ENCODE results near the gene DNAJC7.

Gene DNAJC7

DNA sequence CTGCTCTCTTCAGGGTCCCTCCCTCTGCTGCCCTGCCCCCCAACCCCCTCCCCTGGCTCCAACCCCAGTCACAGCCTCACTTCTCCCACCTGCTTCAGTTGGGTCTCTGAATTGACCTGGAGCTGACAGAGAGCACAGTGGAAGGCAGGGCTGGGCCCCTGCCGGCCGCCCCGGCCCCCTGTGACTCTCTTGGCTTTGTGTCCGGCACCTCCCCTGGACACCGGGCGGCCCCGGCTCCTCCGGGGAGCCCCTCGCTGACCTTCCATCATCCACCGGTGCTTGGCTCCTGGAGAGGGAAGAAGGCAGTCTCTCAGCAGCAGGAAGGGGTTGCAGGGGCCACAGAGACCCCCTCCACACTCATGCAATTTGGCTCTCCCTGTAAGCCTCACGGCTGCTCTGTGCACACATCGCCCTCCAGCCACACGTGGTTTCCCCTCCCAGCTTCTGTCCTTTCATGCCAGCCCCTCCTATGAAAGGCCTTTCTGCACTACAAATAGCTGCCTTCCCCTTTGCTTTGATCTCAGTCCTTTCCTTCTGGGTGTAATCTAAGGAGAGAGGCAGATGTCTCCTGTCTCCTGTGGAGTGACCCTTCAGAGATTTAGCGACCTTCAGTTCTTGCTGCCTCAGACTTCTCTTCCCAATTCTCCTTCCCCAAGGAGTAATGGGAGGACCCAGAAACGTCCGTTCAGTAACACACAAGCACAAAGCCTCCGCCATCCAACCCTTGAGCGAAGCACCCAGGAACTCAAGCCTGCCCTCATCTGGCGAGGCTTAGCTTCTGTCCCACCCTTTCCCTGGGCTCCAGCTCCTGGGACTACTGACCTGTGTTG, 10.9 kb upstream of the DNAJC7 start:
- TF ChIP-seq, protein P1, sequence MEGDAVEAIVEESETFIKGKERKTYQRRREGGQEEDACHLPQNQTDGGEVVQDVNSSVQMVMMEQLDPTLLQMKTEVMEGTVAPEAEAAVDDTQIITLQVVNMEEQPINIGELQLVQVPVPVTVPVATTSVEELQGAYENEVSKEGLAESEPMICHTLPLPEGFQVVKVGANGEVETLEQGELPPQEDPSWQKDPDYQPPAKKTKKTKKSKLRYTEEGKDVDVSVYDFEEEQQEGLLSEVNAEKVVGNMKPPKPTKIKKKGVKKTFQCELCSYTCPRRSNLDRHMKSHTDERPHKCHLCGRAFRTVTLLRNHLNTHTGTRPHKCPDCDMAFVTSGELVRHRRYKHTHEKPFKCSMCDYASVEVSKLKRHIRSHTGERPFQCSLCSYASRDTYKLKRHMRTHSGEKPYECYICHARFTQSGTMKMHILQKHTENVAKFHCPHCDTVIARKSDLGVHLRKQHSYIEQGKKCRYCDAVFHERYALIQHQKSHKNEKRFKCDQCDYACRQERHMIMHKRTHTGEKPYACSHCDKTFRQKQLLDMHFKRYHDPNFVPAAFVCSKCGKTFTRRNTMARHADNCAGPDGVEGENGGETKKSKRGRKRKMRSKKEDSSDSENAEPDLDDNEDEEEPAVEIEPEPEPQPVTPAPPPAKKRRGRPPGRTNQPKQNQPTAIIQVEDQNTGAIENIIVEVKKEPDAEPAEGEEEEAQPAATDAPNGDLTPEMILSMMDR (IDR thresholded peaks at IDR 0.05; ENCODE audit: low read depth, low read length), result no peak
- no peak overlapping the region for H3K4me3 ChIP-seq (ENCODE audit: low read depth, low read length)

- TF ChIP-seq, protein P1 (IDR thresholded peaks at IDR 0.05; ENCODE audit: low read depth, low read length), result no peak
- no peak overlapping the region for H3K4me3 ChIP-seq (ENCODE audit: low read depth, low read length)
Measured at GRCh38 chr17:42027590-42027889, 10.3 kb upstream of the DNAJC7 start.

GRCh38 chr17:42026857-42027589, 9.8 kb upstream of the DNAJC7 start:
- no peak overlapping the region for H3K4me3 ChIP-seq (ENCODE audit: low read depth, low read length)
- TF ChIP-seq, protein P1 (IDR thresholded peaks at IDR 0.05; ENCODE audit: low read depth, low read length), result no peak

- no peak overlapping the region for H3K4me3 ChIP-seq (ENCODE audit: low read depth, low read length)
- TF ChIP-seq, protein P1 (IDR thresholded peaks at IDR 0.05; ENCODE audit: low read depth, low read length), result no peak
Measured at GRCh38 chr17:42025936-42026335, 8.7 kb upstream of the DNAJC7 start.

DNA sequence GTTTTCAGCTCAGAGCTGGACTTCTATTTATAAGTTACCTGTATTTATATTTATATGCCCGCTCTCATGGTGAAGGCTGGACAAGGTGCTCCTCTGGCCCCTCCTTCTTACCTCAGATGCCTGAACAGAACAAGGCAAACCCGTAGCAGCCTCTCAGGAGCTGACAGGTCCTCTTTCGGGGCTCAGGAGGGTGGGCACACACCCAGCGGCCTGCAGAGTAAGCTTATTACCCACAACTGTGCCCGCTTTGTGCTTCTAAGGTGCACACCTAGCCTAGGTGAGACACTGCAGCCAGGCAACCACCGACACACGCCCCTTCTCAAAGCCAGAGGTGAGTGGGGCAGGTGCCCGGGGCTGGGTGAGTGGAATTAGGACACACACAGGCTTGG, 7.9 kb upstream of the DNAJC7 start:
- TF ChIP-seq, protein P1 (IDR thresholded peaks at IDR 0.05; ENCODE audit: low read depth, low read length), result no peak
- H3K4me3 ChIP-seq (ENCODE audit: low read depth, low read length), result no peak overlapping the region

- TF ChIP-seq, protein P1 (IDR thresholded peaks at IDR 0.05; ENCODE audit: low read depth, low read length), result no peak
- H3K4me3 ChIP-seq (ENCODE audit: low read depth, low read length), result no peak overlapping the region
Measured at GRCh38 chr17:42023524-42024349, 6.5 kb upstream of the DNAJC7 start.

DNA sequence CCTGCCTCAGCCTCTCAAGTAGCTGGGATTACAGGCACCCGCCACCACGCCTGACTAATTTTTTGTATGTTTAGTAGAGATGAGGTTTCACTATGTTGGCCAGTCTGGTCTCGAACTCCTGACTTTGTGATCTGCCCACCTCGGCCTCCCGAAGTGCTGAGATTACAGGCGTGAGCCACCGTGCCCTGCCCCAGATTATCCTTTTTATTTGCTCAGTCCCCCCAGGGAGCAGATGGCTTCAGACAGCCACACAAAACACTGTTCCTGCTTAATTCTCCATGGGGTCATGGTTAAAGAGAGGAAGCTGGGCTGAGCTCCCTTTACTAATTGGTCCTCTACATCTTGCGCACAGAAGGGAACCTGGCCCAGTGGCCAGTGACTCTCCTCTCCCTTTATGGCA, 3.6 kb upstream of the DNAJC7 start:
- H3K4me3 ChIP-seq (ENCODE audit: low read depth, low read length), result peak overlapping the region; percentile 89
